Neural cell (in vitro differentiated cells): ENCODE results near the gene FBXO34. TPM values are rescaled to one million over a fixed set of nuclear protein-coding genes. Genes with fewer than 3 reads are reported as not detected.
"Not testable (repeated sequence)": the region's sequence is repeated elsewhere in the genome, so short reads cannot be mapped to it uniquely, and the experiment has no call there.

Experiments
- H2AFZ ChIP-seq: fragments of 200-600, 300-800 bp; sonication (generic), shearing (Covaris generic); 2 replicates; pipeline ENCODE4 v1.6.0; 2014; ENCODE audit warnings: low read depth, mild to moderate bottlenecking, antibody characterized with exemption, low read length, moderate library complexity
- H3F3A ChIP-seq: fragments of 200-600 bp; shearing (Covaris generic); 2 replicates; pipeline ENCODE4 v1.6.1; 2016; ENCODE audit warnings: mild to moderate bottlenecking, moderate library complexity, mixed read lengths, antibody characterized with exemption, low read length; ENCODE audit not compliant: insufficient read depth, poor library complexity, severe bottlenecking
- H3K27ac ChIP-seq: fragments of 200-600, 300-800 bp; sonication (generic), shearing (Covaris generic); 2 replicates; pipeline ENCODE4 v1.5.1; 2014; ENCODE audit warnings: mild to moderate bottlenecking, low read length, moderate library complexity
- H3K27me3 ChIP-seq: fragments of 300-800, 200-600 bp; sonication (generic), shearing (Covaris generic); 2 replicates; pipeline ENCODE4 v1.6.0; 2014; ENCODE audit warnings: mild to moderate bottlenecking, low read depth, low read length, moderate library complexity; ENCODE audit not compliant: insufficient read depth
- H3K36me3 ChIP-seq: fragments of 300-800, 200-600 bp; sonication (generic), shearing (Covaris generic); 2 replicates; pipeline ENCODE4 v1.5.1; 2014; ENCODE audit warnings: mild to moderate bottlenecking, antibody characterized with exemption, low read length, moderate library complexity; ENCODE audit not compliant: insufficient read depth
- H3K4me2 ChIP-seq: fragments of 300-800, 200-600 bp; sonication (generic), shearing (Covaris generic); 2 replicates; pipeline ENCODE4 v1.6.0; 2014; ENCODE audit warnings: mild to moderate bottlenecking, low read length
- H3K4me3 ChIP-seq: fragments of 300-800, 200-600 bp; sonication (generic), shearing (Covaris generic); 2 replicates; pipeline ENCODE4 v1.5.1; 2014; ENCODE audit warnings: mild to moderate bottlenecking, low read length, moderate library complexity
- H3K79me2 ChIP-seq: fragments of 200-600 bp; shearing (Covaris generic); replicated peaks from 2 replicates; pipeline ENCODE4 v1.6.0; 2014; ENCODE audit warnings: mild to moderate bottlenecking, low read length, moderate library complexity; ENCODE audit not compliant: insufficient read depth
- H3K9ac ChIP-seq: fragments of 300-800, 200-600 bp; sonication (generic), shearing (Covaris generic); 2 replicates; pipeline ENCODE4 v1.6.1; 2016; ENCODE audit warnings: mild to moderate bottlenecking, low read length, mixed read lengths
- H3K9me2 ChIP-seq: fragments of 200-600 bp; shearing (Covaris generic); 2 replicates; pipeline ENCODE4 v1.6.1; 2016; ENCODE audit warnings: mild to moderate bottlenecking, low read length, mixed read lengths; ENCODE audit not compliant: insufficient read depth
- H3K9me3 ChIP-seq: fragments of 200-600, 300-800 bp; sonication (generic), shearing (Covaris generic); 2 replicates; pipeline ENCODE4 v1.6.1; 2016; ENCODE audit warnings: mild to moderate bottlenecking, mixed run types, low read length, moderate library complexity, mixed read lengths
- H4K20me1 ChIP-seq: fragments of 200-600 bp; shearing (Covaris generic); 2 replicates; pipeline ENCODE4 v1.6.1; 2016; ENCODE audit warnings: mild to moderate bottlenecking, mixed run types; ENCODE audit not compliant: insufficient read depth
- CTCF ChIP-seq: fragments of 450-650 bp; IDR thresholded peaks from 2 replicates; pipeline ENCODE4 v1.5.1; 2014; ENCODE audit warnings: antibody characterized with exemption, mild to moderate bottlenecking, moderate library complexity; ENCODE audit not compliant: poor library complexity, severe bottlenecking
- EP300 ChIP-seq: fragments of 450-650 bp; conservative IDR thresholded peaks from 2 replicates; pipeline ENCODE4 v1.6.1; 2014; ENCODE audit warnings: antibody characterized with exemption, mild to moderate bottlenecking, moderate library complexity; ENCODE audit not compliant: poor library complexity, severe bottlenecking
- EZH2 ChIP-seq: fragments of 200-600, 300-800 bp; shearing (Covaris generic), sonication (generic); IDR thresholded peaks from 2 replicates; pipeline ENCODE4 v1.6.1; 2014; ENCODE audit warnings: antibody characterized with exemption, low read length, borderline replicate concordance, mild to moderate bottlenecking; ENCODE audit not compliant: insufficient read depth, poor library complexity, severe bottlenecking
- MXI1 ChIP-seq: fragments of 450-650 bp; conservative IDR thresholded peaks from 2 replicates; pipeline ENCODE4 v1.6.1; 2014; ENCODE audit warnings: antibody characterized with exemption, mild to moderate bottlenecking; ENCODE audit not compliant: poor library complexity, severe bottlenecking
- POLR2AphosphoS5 ChIP-seq: IDR thresholded peaks from 2 replicates; pipeline ENCODE4 v1.6.1; 2012
- RAD21 ChIP-seq: fragments of 450-650 bp; conservative IDR thresholded peaks from 2 replicates; pipeline ENCODE4 v1.6.1; 2014; ENCODE audit warnings: antibody characterized with exemption, mild to moderate bottlenecking, moderate library complexity
- REST ChIP-seq: IDR thresholded peaks from 2 replicates; pipeline ENCODE4 v1.6.1; 2012; ENCODE audit warnings: borderline replicate concordance
- SMC3 ChIP-seq: fragments of 450-650 bp; conservative IDR thresholded peaks from 2 replicates; pipeline ENCODE4 v1.6.1; 2014; ENCODE audit warnings: antibody characterized with exemption, mild to moderate bottlenecking, moderate library complexity; ENCODE audit not compliant: poor library complexity
- TAF1 ChIP-seq: IDR thresholded peaks from 2 replicates; pipeline ENCODE4 v1.6.1; 2012; ENCODE audit warnings: low read depth
- polyA plus RNA-seq: library from polyadenylated mRNA; depleted of rRNA; stranded (reverse); fragments of >200 nt; gene quantifications from 2 replicates; pipeline ENCODE4 v1.2.3, GENCODE V29; 2014

Gene FBXO34
- polyA plus RNA-seq, 1 donor from 2014 or later: 34.2 TPM

- Histone ChIP-seq H3K4me3 (no peak overlapping the region), H3F3A (no peaks in the 10 kb centered on the region), H3K27me3 (no peaks in the 10 kb centered on the region), H3K36me3 (no peaks in the 10 kb centered on the region), H4K20me1 (no peaks in the 10 kb centered on the region), H3K9me3 (no peaks in the 10 kb centered on the region), H2AFZ (no peak overlapping the region), H3K9ac (no peak overlapping the region), H3K27ac (no peak overlapping the region), H3K4me2 (no peak overlapping the region), H3K79me2 (no peaks in the 10 kb centered on the region), H3K9me2 (no peaks in the 10 kb centered on the region)
- TF ChIP-seq RAD21 (no peak), REST (no peak), CTCF (no peak), POLR2AphosphoS5 (no peak), SMC3 (no peak), TAF1 (no peak)
Measured at GRCh38 chr14:55382483-55382882, 111.3 kb downstream of the FBXO34 start.

GRCh38 chr14:55383056-55383466, 111.8 kb downstream of the FBXO34 start:
- H3K27ac ChIP-seq, H3K9me3 ChIP-seq: not testable (repeated sequence)

GRCh38 chr14:55383541-55384140, 112.4 kb downstream of the FBXO34 start:
- H3F3A ChIP-seq: no peaks in the 10 kb centered on the region
- H4K20me1 ChIP-seq: no peaks in the 10 kb centered on the region
- H3K9ac ChIP-seq: no peak overlapping the region
- no peak overlapping the region for H3K4me3 ChIP-seq
- H3K9me3 ChIP-seq: no peaks in the 10 kb centered on the region
- no peak overlapping the region for H2AFZ ChIP-seq
- no peaks in the 10 kb centered on the region for H3K79me2 ChIP-seq
- no peaks in the 10 kb centered on the region for H3K27me3 ChIP-seq
- no peak overlapping the region for H3K27ac ChIP-seq
- H3K9me2 ChIP-seq: no peaks in the 10 kb centered on the region
- no peak overlapping the region for H3K4me2 ChIP-seq
- TF ChIP-seq POLR2AphosphoS5 (no peak), SMC3 (no peak), REST (no peak), EP300 (no peak), MXI1 (no peak), TAF1 (no peak), CTCF (no peak), EZH2 (no peak), RAD21 (no peak)
- no peaks in the 10 kb centered on the region for H3K36me3 ChIP-seq

More at GRCh38 chr14:55383056-55383466, 111.8 kb downstream of the FBXO34 start:
- not testable (repeated sequence) for H4K20me1 ChIP-seq, H3K9ac ChIP-seq, H2AFZ ChIP-seq, H3K9me2 ChIP-seq, H3K4me2 ChIP-seq, H3K36me3 ChIP-seq, H3F3A ChIP-seq, H3K27me3 ChIP-seq, H3K4me3 ChIP-seq, H3K79me2 ChIP-seq
